Prostate gland (tissue), 2 donors: Measurements from ENCODE around the gene RDX.

Experiments used
- POLR2AphosphoS5 ChIP-seq: sonication (generic); formaldehyde crosslinking; IDR thresholded peaks from one replicate; pipeline ENCODE4 v1.6.1; 2017; ENCODE audit warnings: antibody characterized with exemption
- TF ChIP-seq, protein P1 (sequence below), 4 experiments: fragments of 200-600 bp in 2 of 4; fragments of 450-650 bp in 2 of 4; sonication (generic) in 2 of 4; IDR thresholded peaks; 1 replicate in 3 of 4; 2 replicates in 1 of 4; pipeline ENCODE4 v1.5.1; 2016 to 2019; ENCODE audit warnings: antibody characterized with exemption in 4 of 4, mild to moderate bottlenecking in 2 of 4, moderate library complexity in 2 of 4

DNA sequence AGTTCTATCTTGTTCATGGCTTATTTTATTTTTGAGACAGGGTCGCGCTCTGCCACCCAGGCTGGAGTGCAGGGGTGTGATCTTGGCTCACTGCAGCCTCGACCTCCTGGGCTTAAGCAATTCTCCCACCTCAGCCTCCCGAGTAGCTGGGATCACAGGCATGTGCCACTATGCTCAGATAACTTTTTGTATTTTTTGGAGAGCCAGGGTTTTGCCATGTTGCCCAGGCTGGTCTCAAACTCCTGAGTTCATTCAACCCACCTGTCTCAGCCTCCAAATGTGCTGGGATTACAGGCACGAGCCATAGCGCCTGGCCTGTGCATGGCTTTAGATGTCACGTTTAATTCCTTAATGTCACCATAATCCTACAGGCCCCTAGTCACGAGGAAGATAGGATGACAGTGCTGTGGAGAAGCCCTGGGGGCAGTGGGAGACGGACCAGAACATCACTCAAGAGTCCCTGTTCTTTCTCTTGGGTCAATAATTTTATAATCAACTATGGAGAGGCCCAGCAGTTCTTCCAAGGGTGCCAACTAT lies 99.5 kb downstream of the RDX start:
- TF ChIP-seq, protein P1, sequence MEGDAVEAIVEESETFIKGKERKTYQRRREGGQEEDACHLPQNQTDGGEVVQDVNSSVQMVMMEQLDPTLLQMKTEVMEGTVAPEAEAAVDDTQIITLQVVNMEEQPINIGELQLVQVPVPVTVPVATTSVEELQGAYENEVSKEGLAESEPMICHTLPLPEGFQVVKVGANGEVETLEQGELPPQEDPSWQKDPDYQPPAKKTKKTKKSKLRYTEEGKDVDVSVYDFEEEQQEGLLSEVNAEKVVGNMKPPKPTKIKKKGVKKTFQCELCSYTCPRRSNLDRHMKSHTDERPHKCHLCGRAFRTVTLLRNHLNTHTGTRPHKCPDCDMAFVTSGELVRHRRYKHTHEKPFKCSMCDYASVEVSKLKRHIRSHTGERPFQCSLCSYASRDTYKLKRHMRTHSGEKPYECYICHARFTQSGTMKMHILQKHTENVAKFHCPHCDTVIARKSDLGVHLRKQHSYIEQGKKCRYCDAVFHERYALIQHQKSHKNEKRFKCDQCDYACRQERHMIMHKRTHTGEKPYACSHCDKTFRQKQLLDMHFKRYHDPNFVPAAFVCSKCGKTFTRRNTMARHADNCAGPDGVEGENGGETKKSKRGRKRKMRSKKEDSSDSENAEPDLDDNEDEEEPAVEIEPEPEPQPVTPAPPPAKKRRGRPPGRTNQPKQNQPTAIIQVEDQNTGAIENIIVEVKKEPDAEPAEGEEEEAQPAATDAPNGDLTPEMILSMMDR (IDR thresholded peaks at IDR 0.05): no peak
- TF ChIP-seq POLR2AphosphoS5: no peak
